GM12878 (cell line): Measurements from ENCODE around the gene ZNF10. TPM values are rescaled to one million over a fixed set of nuclear protein-coding genes. Genes with fewer than 3 reads are reported as not detected.

ENCODE experiments used
- ATAC-seq: fragments of 200-7000 bp; cut with Tn5 transposase; 3 replicates; pipeline ENCODE4 v1.9.1; 2020; ENCODE audit warnings: mild to moderate bottlenecking, moderate library complexity
- BruUV-seq: library from RNA; stranded (reverse); fragments of 400-500 nt; replicated peaks from 2 replicates; lab custom pipeline; 2021; lab: Mats Ljungman, UMichigan
- CTCF ChIA-PET: fragments of 300-600 bp; sonication (Branson Sonifier 250); formaldehyde crosslinking; extraction: SDS; loops from one replicate; lab custom pipeline; 2021; ENCODE audit warnings: inconsistent platforms; lab: Yijun Ruan, JAX
- POLR2A ChIA-PET: fragments of 350-600 bp; formaldehyde crosslinking; extraction: SDS; loops from one replicate; lab custom pipeline; 2021; ENCODE audit warnings: inconsistent platforms; lab: Charles Lee
- RAD21 ChIA-PET: fragments of 300-600 bp; sonication (Branson Sonifier 250); formaldehyde crosslinking; loops from one replicate; lab custom pipeline; 2023; ENCODE audit warnings: antibody characterized with exemption; ENCODE audit not compliant: unreplicated experiment; lab: Charles Lee
- SMC1A ChIA-PET: fragments of 300-600 bp; sonication (Branson Sonifier 250); formaldehyde crosslinking; loops from one replicate; lab custom pipeline; 2023; ENCODE audit not compliant: unreplicated experiment, uncharacterized antibody; lab: Charles Lee
- DNase-seq: peaks from one replicate; pipeline ENCODE4 v3.0.0-alpha.2; 2011; ENCODE audit warnings: low read depth, low spot score
- FAIRE-seq: peaks from 3 replicates; lab custom pipeline; 2011; peaks lifted over from hg19 to GRCh38; lab: Jason Lieb, UNC
- H2AFZ ChIP-seq: 2 replicates; pipeline ENCODE4 v1.6.0; 2011; ENCODE audit warnings: low read depth, low read length, control low read depth; ENCODE audit not compliant: control insufficient read depth
- H3K27ac ChIP-seq: 2 replicates; pipeline ENCODE4 v1.5.1; 2011; ENCODE audit warnings: control low read depth; ENCODE audit not compliant: control insufficient read depth, insufficient read depth
- H3K27me3 ChIP-seq, 2 experiments: replicated peaks in 1 of 2; 2 replicates each; pipeline versions ENCODE4 v1.6.0 to v1.6.1; 2011; ENCODE audit warnings: low read length in 1 of 2; ENCODE audit not compliant: control insufficient read depth in 2 of 2, insufficient read depth in 2 of 2
- H3K36me3 ChIP-seq, 2 experiments: 2 replicates each; pipeline ENCODE4 v1.5.1; 2011; ENCODE audit warnings: low read length in 1 of 2; ENCODE audit not compliant: control insufficient read depth in 2 of 2, insufficient read depth in 2 of 2
- H3K4me1 ChIP-seq: 2 replicates; pipeline ENCODE4 v1.6.1; 2011; ENCODE audit warnings: mild to moderate bottlenecking, low read length, moderate library complexity, mixed read lengths; ENCODE audit not compliant: control insufficient read depth, insufficient read depth
- H3K4me2 ChIP-seq: 2 replicates; pipeline ENCODE4 v1.6.0; 2011; ENCODE audit warnings: control low read depth; ENCODE audit not compliant: control insufficient read depth, insufficient read depth
- H3K4me3 ChIP-seq: fragments of 200-600 bp; sonication (generic); 2 replicates; pipeline ENCODE4 v1.5.1; 2016
- H3K79me2 ChIP-seq: 2 replicates; pipeline ENCODE4 v1.6.0; 2011; ENCODE audit warnings: low read length; ENCODE audit not compliant: control insufficient read depth, insufficient read depth
- H3K9ac ChIP-seq: 2 replicates; pipeline ENCODE4 v1.8.0; 2011; ENCODE audit warnings: low read length, control low read depth, mixed read lengths; ENCODE audit not compliant: control insufficient read depth, insufficient read depth
- H3K9me3 ChIP-seq: replicated peaks from 3 replicates; pipeline ENCODE4 v1.5.1; 2011; ENCODE audit warnings: mild to moderate bottlenecking, low read length; ENCODE audit not compliant: control insufficient read depth, insufficient read depth
- H4K20me1 ChIP-seq: 2 replicates; pipeline ENCODE4 v1.6.0; 2011; ENCODE audit not compliant: control insufficient read depth, insufficient read depth
- ATF7 ChIP-seq: fragments of 450-650 bp; IDR thresholded peaks from 2 replicates; pipeline ENCODE4 v1.6.1; 2016; ENCODE audit warnings: low read depth, mild to moderate bottlenecking
- CBX3 ChIP-seq: fragments of 200-600 bp; sonication (generic); IDR thresholded peaks from 2 replicates; pipeline ENCODE4 v1.6.1; 2016; ENCODE audit warnings: low read depth, borderline replicate concordance
- CBX5 ChIP-seq: sonication (generic); IDR thresholded peaks from 2 replicates; pipeline ENCODE4 v1.6.1; 2016; ENCODE audit warnings: low read depth, moderate library complexity, mild to moderate bottlenecking, inconsistent platforms
- EED ChIP-seq: sonication (generic); IDR thresholded peaks from 2 replicates; pipeline ENCODE4 v1.6.1; 2016; ENCODE audit warnings: antibody characterized with exemption, low read depth
- KLF5 ChIP-seq: fragments of 450-650 bp; IDR thresholded peaks from 2 replicates; pipeline ENCODE4 v1.6.1; 2014; ENCODE audit warnings: mild to moderate bottlenecking; ENCODE audit not compliant: partially characterized antibody
- MTA2 ChIP-seq: fragments of 450-650 bp; IDR thresholded peaks from 2 replicates; pipeline ENCODE4 v1.6.1; 2016; ENCODE audit warnings: low read depth, mild to moderate bottlenecking, moderate library complexity
- MTA3 ChIP-seq: IDR thresholded peaks from 2 replicates; pipeline ENCODE4 v1.6.1; 2012; ENCODE audit warnings: low read length, inconsistent platforms, borderline replicate concordance
- NFIC ChIP-seq: IDR thresholded peaks from 2 replicates; pipeline ENCODE4 v1.6.1; 2012; ENCODE audit warnings: low read depth, mild to moderate bottlenecking, inconsistent platforms, low read length, moderate library complexity
- STAT1 ChIP-seq: fragments of 450-650 bp; conservative IDR thresholded peaks from 2 replicates; pipeline ENCODE4 v1.6.1; 2014; ENCODE audit warnings: antibody characterized with exemption, mild to moderate bottlenecking
- ZNF274 ChIP-seq: IDR thresholded peaks from one replicate; pipeline ENCODE4 v1.8.0; 2011; ENCODE audit not compliant: insufficient read length, insufficient read depth
- ZNF384 ChIP-seq: IDR thresholded peaks from 2 replicates; pipeline ENCODE4 v1.6.1; 2012; ENCODE audit warnings: low read depth, mild to moderate bottlenecking, low read length, improper control_type of control experiment, borderline replicate concordance
- WGBS: methylation state at CpG from one replicate; pipeline ENCODE4 v1.1.6; 2016; ENCODE audit warnings: low lambda C conversion rate; ENCODE audit not compliant: insufficient replicate concordance, insufficient coverage; ENCODE audit errors: missing lambda C conversion rate; 5-methylcytosine and 5-hydroxymethylcytosine counted together
- in situ Hi-C: fragments of 300-500 bp; cut with MboI; formaldehyde crosslinking; loops from 9 replicates; pipeline ENCODE4 v1.14.3; 2018; ENCODE audit warnings: mixed read lengths
- intact Hi-C: fragments of 100-400 bp; cut with micrococcal nuclease; formaldehyde crosslinking; loops from one replicate; pipeline ENCODE4 v1.14.2; 2022; ENCODE audit not compliant: unreplicated experiment
- polyA plus RNA-seq, 11 experiments: library from polyadenylated mRNA; depleted of rRNA in 4 of 11; unstranded in 6 of 11; stranded (reverse) in 5 of 11; fragments of >200 nt; fragmentation: Nextera tagmentation in 4 of 11; fragmentation: Illumina TruSeq in 1 of 11; extraction: Ambion mirVana in 4 of 11; extraction: Trizol in 1 of 11; gene quantifications; 1 replicate in 1 of 11; 2 replicates in 10 of 11; pipeline versions ENCODE4 v1.2.1 to v1.2.3, GENCODE V29; 2011 to 2016; ENCODE audit warnings: inconsistent platforms in 2 of 11, missing spikeins in 2 of 11, low read depth in 1 of 11
- total RNA-seq, 4 experiments: library from RNA; depleted of rRNA in 3 of 4; stranded (reverse); fragments of >200 nt in 3 of 4; fragmentation: Illumina TruSeq in 1 of 4; extraction: Trizol in 1 of 4; gene quantifications; 2 replicates each; pipeline versions ENCODE4 v1.2.1 to v1.2.3, GENCODE V29; 2013 to 2021
- TF ChIP-seq, protein P1 (sequence below): IDR thresholded peaks from 2 replicates; pipeline ENCODE4 v1.6.1; 2011; ENCODE audit warnings: borderline replicate concordance, low read depth, mild to moderate bottlenecking, moderate library complexity, mixed read lengths, low read length; ENCODE audit not compliant: insufficient read depth; ENCODE audit errors: extremely low read length

Gene ZNF10
- total and polyA plus RNA-seq, 10 of the 15 experiments (the other 5 are each of a cell fraction or from before 2014, with no cell fraction given): 1.7 to 4.2 (median 2.9) TPM

DNA sequence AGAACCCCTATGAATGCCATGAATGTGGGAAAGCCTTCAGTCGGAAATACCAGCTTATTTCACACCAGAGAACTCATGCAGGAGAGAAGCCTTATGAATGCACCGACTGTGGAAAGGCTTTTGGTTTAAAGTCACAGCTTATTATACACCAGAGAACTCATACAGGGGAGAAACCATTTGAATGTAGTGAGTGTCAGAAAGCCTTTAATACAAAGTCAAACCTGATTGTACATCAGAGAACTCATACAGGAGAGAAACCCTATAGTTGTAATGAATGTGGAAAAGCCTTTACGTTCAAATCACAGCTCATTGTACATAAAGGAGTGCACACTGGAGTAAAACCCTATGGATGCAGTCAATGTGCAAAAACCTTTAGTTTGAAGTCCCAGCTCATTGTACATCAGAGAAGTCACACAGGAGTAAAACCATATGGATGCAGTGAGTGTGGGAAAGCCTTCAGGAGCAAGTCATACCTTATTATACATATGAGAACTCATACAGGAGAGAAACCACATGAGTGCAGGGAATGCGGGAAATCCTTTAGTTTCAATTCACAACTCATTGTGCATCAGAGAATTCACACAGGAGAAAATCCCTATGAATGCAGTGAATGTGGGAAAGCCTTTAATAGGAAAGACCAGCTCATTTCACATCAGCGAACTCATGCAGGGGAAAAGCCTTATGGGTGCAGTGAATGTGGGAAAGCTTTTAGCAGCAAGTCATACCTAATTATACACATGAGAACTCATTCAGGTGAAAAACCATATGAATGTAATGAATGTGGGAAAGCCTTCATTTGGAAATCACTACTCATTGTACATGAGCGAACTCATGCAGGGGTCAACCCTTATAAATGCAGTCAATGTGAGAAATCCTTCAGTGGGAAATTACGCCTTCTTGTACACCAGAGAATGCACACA is 73.2 kb downstream of the ZNF10 start:
- RAD21 ChIA-PET: no interaction called here
- no peak overlapping the region for H3K4me3 ChIP-seq

DNA sequence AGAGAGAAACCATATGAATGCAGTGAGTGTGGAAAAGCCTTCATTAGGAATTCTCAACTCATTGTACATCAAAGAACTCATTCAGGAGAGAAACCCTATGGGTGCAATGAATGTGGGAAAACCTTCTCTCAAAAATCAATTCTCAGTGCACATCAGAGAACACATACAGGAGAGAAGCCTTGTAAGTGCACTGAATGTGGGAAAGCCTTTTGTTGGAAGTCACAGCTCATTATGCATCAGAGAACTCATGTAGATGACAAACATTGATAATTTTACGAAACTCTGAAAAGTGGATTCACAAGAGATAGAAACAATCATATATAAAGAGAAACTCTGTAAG is 73.8 kb downstream of the ZNF10 start:
- no peaks in the 10 kb centered on the region for H3K4me1 ChIP-seq
- 89% methylated on average over 1 of the region's 1 CpG for WGBS
- ATAC-seq (no peak), FAIRE-seq (no peak), DNase-seq (no peak)
- no peaks in the 10 kb centered on the region for H3K79me2 ChIP-seq
- H3K36me3 ChIP-seq: peaks cover 3 to 17% of the 10 kb centered on the region in 2 experiments; a peak in 2 of 4 replicates
- TF ChIP-seq CBX3 (peak; percentile 92; the same call in 1 of the 2 replicates), STAT1 (no peak), MTA2 (no peak), NFIC (0 out of 2 replicates have a peak, but pooled peaks have one; percentile 11)
- TF ChIP-seq, protein P1, sequence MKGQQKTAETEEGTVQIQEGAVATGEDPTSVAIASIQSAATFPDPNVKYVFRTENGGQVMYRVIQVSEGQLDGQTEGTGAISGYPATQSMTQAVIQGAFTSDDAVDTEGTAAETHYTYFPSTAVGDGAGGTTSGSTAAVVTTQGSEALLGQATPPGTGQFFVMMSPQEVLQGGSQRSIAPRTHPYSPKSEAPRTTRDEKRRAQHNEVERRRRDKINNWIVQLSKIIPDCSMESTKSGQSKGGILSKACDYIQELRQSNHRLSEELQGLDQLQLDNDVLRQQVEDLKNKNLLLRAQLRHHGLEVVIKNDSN: peak; percentile 7
- H4K20me1 ChIP-seq: no peaks in the 10 kb centered on the region
- intact Hi-C loops: no loop called here
- no peak overlapping the region for H3K9ac ChIP-seq
- H3K27me3 ChIP-seq: no peaks in the 10 kb centered on the region
- no peak overlapping the region for H3K4me2 ChIP-seq
- peaks cover 54% of the 10 kb centered on the region for H3K9me3 ChIP-seq
- ChIA-PET SMC1A (no interaction called here), RAD21 (no interaction called here), POLR2A (no interaction called here), CTCF (no interaction called here)
- H2AFZ ChIP-seq: no peak overlapping the region
- no peak overlapping the region for H3K27ac ChIP-seq
- no peak overlapping the region for H3K4me3 ChIP-seq
- in situ Hi-C loops: no loop called here
- no TSS peak for BruUV-seq

More for the DNA sequence above, 73.2 kb downstream of the ZNF10 start:
- TF ChIP-seq ZNF274: peak; percentile 98
- TF ChIP-seq MTA3: 0 out of 2 replicates have a peak, but pooled peaks have one; percentile 16
- TF ChIP-seq KLF5: peak; percentile 79
- 0 out of 2 replicates have a peak, but pooled peaks have one; percentile 6 for TF ChIP-seq NFIC
- TF ChIP-seq ZNF384: no peak
- TF ChIP-seq EED: no peak
- TF ChIP-seq ATF7: no peak
- peak; percentile 14 for TF ChIP-seq CBX5
- peak; percentile 93; the same call in 1 of the 2 replicates for TF ChIP-seq CBX3
- Histone ChIP-seq H4K20me1 (no peaks in the 10 kb centered on the region), H3K4me2 (no peak overlapping the region), H3K9ac (no peak overlapping the region), H3K27ac (no peak overlapping the region), H3K36me3 (peaks cover 3 to 17% of the 10 kb centered on the region in 2 experiments; a peak in 2 of 4 replicates), H3K9me3 (peaks cover 54% of the 10 kb centered on the region), H3K79me2 (no peaks in the 10 kb centered on the region), H2AFZ (no peak overlapping the region), H3K4me1 (no peaks in the 10 kb centered on the region), H3K27me3 (no peaks in the 10 kb centered on the region)
- no peak for ATAC-seq
- CTCF ChIA-PET: no interaction called here
- intact Hi-C loops (no loop called here), in situ Hi-C loops (no loop called here)
- no peak for FAIRE-seq
- DNase-seq: no peak
- WGBS: 96% methylated on average over 7 of the region's 7 CpGs
- POLR2A ChIA-PET: no interaction called here
- SMC1A ChIA-PET: no interaction called here
- TSS peak; percentile 20 for BruUV-seq
